ENCODE data around the gene MYL11. TPM values are rescaled to one million over a fixed set of nuclear protein-coding genes. Genes with fewer than 3 reads are reported as not detected.

The MYL11 gene
- total RNA-seq, 1 donor from 2014 or later, result 0.85 TPM

DNA sequence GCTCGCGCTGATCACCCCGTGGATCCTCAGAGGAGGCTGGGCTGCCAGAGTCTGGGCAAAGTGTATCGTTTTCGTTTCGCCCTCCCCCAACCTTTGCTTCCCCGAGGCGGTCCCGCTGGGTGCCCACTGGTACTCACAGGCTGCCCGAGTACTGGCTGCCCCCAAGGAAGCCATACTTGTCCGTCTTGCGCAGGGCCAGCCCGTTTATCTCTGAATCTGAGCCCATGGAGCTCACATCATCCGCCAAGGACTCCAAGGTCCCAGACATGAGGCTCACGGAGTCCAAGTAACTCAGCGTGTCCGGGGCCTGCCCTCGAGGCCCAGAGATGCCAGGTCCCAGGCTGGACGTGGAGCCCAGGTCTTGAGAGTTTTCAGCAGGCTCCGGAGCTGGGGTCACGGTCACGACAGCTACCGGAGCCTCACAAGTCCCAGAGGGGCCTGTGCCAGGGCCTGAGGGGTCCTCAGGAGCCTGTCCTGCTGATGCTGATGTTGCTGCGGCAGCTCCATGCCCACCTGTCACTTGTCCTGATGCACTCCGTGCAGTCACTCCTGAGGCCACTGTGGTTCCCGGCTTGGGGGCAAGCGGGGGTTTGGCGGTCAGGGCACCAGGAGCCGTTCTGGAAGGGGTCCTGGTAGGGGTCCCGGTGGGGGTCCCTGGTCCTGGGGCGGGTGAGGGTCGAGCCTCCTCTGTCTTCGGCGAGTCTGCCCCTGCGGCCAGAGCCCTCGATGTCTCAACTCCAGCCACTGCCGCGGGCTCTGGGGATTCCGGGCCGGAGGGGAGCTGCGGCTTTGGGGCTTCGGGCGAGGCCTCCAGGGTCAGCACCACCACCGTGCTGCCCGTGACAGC is 5.3 kb upstream of the MYL11 start:
- Mint-ChIP-seq H3K36me3 (ENCODE audit: low read depth, unreplicated experiment) (peaks cover 15% of the 10 kb centered on the region), H3K4me1 (ENCODE audit: unreplicated experiment) (peaks cover 35% of the 10 kb centered on the region), H3K9me3 (ENCODE audit: unreplicated experiment) (no peaks in the 10 kb centered on the region), H3K4me3 (ENCODE audit: unreplicated experiment) (peak overlapping the region; percentile 93), H3K27me3 (ENCODE audit: unreplicated experiment) (peaks cover 14% of the 10 kb centered on the region), H3K27ac (ENCODE audit: unreplicated experiment) (peak overlapping the region; percentile 52)
- DNase-seq (ENCODE audit: low spot score), result peak; percentile 31
- TF ChIP-seq, protein P1, sequence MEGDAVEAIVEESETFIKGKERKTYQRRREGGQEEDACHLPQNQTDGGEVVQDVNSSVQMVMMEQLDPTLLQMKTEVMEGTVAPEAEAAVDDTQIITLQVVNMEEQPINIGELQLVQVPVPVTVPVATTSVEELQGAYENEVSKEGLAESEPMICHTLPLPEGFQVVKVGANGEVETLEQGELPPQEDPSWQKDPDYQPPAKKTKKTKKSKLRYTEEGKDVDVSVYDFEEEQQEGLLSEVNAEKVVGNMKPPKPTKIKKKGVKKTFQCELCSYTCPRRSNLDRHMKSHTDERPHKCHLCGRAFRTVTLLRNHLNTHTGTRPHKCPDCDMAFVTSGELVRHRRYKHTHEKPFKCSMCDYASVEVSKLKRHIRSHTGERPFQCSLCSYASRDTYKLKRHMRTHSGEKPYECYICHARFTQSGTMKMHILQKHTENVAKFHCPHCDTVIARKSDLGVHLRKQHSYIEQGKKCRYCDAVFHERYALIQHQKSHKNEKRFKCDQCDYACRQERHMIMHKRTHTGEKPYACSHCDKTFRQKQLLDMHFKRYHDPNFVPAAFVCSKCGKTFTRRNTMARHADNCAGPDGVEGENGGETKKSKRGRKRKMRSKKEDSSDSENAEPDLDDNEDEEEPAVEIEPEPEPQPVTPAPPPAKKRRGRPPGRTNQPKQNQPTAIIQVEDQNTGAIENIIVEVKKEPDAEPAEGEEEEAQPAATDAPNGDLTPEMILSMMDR (IDR thresholded peaks at IDR 0.05; ENCODE audit: unreplicated experiment), result no peak

DNA sequence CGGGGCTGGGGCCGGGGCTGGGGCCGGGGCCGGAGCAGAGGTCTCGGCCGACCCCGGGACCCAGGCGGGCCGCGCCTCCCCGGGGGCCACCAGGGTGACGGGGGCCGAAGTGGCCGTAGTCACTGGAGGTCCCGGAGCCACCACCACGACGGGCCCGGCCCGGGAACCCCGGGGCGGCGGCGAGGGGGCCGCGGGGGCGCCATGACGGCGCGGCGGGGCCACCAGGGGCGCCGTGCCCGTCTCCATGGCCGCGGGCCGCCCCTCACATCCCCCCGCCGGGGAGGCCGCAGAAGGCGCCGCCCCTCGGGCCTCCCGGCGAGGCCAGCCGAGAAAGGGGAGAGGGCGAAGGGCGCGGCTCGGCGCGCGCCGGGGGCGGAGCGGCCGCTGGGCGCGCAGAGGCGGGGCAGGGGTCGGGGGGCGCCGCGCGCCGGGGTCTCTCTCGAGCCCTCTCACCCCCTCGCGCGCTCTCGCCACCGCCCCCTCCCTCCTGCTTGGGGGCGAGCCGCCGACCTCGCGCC is 4.6 kb upstream of the MYL11 start:
- DNase-seq (ENCODE audit: low spot score), result no peak

DNA sequence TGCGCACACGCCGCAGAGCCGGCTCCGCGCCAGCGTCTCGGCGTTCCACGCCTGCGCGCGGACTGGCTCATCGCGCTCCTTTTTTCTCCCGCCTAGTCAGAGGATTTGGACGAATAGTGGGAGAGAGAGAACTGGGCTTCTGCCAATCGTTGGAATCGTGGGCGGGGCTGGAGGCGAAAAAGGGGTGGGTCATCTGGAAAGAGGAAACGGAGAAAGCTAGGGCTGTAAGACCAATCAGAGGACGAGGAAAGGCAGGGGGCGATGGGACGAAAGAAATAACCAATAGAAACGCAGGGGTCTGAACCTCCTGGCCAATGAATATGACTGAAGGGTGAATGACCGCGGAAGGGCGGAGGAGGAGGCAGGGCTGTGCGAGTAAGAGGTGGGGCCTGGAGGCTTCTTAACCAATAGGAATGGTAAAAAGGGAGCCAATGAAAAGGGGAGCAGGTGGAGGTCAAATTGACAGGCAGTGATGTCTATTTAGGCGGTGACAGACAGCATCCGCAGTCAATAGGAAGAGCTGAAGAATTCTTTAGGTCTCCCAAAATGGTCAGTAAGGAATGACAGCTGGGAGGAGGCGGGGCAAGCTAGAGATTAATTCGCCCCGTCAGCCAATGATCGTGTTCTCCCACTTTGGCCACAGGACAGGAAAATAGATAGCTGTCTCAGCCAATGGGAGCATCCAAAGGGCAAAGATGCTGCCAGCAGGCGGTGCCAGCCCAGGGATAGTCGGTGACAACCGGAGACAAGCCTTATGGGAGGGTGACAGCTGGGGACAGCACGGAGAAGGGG is 4.0 kb upstream of the MYL11 start, which contains the start of gene TBC1D10B:
TSS of gene TBC1D10B (minus strand) at position 39 of the 792 bp plus-strand sequence. CDS start 311 bp downstream, outside the sequence.
- Mint-ChIP-seq H3K27ac (ENCODE audit: unreplicated experiment) (peak within 1 kb of the TSS; percentile 93), H3K27me3 (ENCODE audit: unreplicated experiment) (peaks cover 11% of the 10 kb centered on the region), H3K4me3 (ENCODE audit: unreplicated experiment) (peak within 1 kb of the TSS; percentile 94), H3K4me1 (ENCODE audit: unreplicated experiment) (peaks cover 35% of the 10 kb centered on the region), H3K9me3 (ENCODE audit: unreplicated experiment) (no peaks in the 10 kb centered on the region), H3K36me3 (ENCODE audit: low read depth, unreplicated experiment) (peaks cover 12% of the 10 kb centered on the region)
- TF ChIP-seq, protein P1 (IDR thresholded peaks at IDR 0.05; ENCODE audit: unreplicated experiment), result no peak
- DNase-seq (ENCODE audit: low spot score), result peak; percentile 97

More for the DNA sequence above, 4.6 kb upstream of the MYL11 start:
- H3K27me3 Mint-ChIP-seq (ENCODE audit: unreplicated experiment), result peaks cover 14% of the 10 kb centered on the region
- H3K9me3 Mint-ChIP-seq (ENCODE audit: unreplicated experiment), result no peaks in the 10 kb centered on the region
- TF ChIP-seq, protein P1 (IDR thresholded peaks at IDR 0.05; ENCODE audit: unreplicated experiment), result no peak
- peaks cover 35% of the 10 kb centered on the region for H3K4me1 Mint-ChIP-seq (ENCODE audit: unreplicated experiment)
- no peak overlapping the region for H3K4me3 Mint-ChIP-seq (ENCODE audit: unreplicated experiment)
- H3K27ac Mint-ChIP-seq (ENCODE audit: unreplicated experiment), result no peak overlapping the region
- H3K36me3 Mint-ChIP-seq (ENCODE audit: low read depth, unreplicated experiment), result peaks cover 12% of the 10 kb centered on the region

DNA sequence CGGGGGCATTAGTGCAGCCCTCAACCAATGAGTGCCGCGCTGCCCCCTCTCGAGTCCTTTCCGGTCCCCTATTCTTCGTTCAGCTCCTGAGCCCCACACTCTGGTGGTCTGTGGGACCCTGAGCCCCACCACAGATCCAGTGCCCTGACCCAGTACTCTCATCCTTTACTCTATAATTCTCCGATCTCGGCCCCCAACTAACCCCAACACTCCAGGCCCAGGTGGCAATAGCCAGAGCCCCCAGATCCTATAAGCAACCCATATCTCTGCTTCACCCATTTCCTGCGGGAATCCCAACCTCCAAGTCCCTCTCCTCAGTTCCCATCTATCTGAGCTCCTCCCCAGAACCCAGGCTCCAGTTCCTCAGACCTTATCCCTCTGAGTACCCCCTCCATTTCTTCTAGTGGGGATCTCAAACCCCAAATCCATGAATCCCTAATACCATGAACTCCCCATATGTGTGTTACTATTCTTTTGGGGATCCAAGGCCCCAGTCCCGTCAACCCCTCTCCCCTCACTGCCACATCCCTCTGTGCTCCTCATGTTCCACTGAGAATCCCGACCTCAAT is 3.3 kb upstream of the MYL11 start:
- Mint-ChIP-seq H3K36me3 (ENCODE audit: low read depth, unreplicated experiment) (peaks cover 12% of the 10 kb centered on the region), H3K27ac (ENCODE audit: unreplicated experiment) (peak overlapping the region; percentile 93), H3K4me1 (ENCODE audit: unreplicated experiment) (peaks cover 35% of the 10 kb centered on the region), H3K27me3 (ENCODE audit: unreplicated experiment) (peaks cover 11% of the 10 kb centered on the region), H3K4me3 (ENCODE audit: unreplicated experiment) (peak overlapping the region; percentile 94), H3K9me3 (ENCODE audit: unreplicated experiment) (no peaks in the 10 kb centered on the region)
- TF ChIP-seq, protein P1 (IDR thresholded peaks at IDR 0.05; ENCODE audit: unreplicated experiment), result no peak
- no peak for DNase-seq (ENCODE audit: low spot score)
